Measurements from ENCODE around the gene CYP4F3.
"Not testable (repeated sequence)": the region's sequence is repeated elsewhere in the genome, so short reads cannot be mapped to it uniquely, and the experiment has no call there.

DNA sequence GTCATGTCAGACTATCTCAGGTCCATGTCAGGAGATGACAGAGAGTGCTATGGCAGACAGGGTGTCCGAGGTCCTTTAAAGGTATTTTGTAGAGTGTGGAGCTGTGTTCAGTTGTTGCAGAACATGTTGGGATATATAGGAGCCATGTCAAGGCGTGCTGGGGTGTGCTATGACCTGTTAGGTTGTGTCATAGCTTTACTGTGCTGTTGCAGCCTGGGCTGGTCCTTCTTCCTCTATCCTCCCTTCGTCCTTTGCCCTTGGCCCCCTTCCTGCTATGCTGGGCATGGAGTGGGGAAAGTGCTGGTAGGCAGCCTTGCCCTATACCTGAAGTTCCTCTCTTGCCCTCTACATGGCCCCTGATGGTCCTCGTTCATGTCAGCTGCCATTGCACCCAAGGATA lies 39.2 kb downstream of the CYP4F3 start:
- TF ChIP-seq FOXK2 (IDR thresholded peaks at IDR 0.05); SP1 (IDR thresholded peaks at IDR 0.05); ARNT (IDR thresholded peaks at IDR 0.05); FOXM1 (IDR thresholded peaks at IDR 0.05; ENCODE audit: borderline replicate concordance); SUZ12 (IDR thresholded peaks at IDR 0.05); NFRKB (IDR thresholded peaks at IDR 0.05); FOXA1 (IDR thresholded peaks at IDR 0.05); HDGF (IDR thresholded peaks at IDR 0.05; ENCODE audit: borderline replicate concordance): not testable (repeated sequence)

All from HEK293T (cell line).